GM10847 (cell line): Measurements from ENCODE around the gene SYNE1.

ENCODE experiments used
- POLR2A ChIP-seq: IDR thresholded peaks from 2 replicates; pipeline ENCODE4 v1.6.1; 2011; ENCODE audit not compliant: insufficient read length; ENCODE audit errors: extremely low read depth

The SYNE1 gene

DNA sequence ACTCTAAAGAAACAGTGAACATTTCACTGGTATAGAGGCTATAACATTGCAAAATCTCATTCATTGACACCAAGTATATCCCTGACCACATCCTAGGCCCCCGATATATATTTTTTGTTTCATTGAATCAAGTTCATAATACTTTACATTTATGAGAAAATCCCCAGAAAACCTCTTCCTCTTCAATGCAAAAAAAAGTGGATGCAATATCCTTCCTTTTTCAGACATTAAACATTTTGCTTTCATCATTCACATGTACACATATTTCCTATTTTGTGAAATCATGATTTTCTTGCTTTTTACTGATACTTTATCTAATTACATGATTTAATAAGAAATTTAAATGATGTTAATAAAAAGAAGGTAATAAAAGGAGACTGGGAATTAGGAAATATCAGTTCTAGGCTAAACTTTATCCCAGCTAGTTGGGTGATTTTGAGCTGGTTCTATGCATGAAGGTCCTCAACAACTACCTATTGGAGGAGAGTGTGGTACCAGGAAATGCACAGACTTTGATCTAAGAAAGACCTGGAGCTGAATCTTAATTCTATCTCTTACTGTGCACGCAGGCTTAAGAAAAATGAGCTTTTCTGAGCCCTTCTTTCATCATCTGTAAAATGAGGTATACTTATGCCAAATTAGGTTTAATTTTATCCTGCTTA lies 4.9 kb downstream of the SYNE1 start:
- TF ChIP-seq POLR2A: no peak

DNA sequence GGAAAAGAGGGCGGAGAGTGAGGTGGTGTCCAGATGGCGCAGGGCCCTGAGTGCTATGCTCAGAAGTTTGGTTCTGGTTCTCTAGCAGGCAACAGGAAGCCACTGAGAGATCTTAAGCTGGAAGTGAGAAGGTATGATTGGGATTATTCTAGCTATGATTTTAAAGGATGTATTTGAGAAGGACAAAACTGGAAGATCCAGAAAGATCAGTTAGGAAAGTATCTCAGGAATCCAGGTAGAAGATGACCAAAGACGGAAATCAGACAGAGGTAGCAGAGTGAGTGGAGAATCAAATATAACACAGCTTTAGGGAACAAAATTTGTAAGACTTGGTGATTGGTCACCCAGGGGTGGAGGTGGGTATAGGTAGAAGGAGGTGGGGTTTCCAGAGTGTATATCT lies 5.8 kb downstream of the SYNE1 start:
- TF ChIP-seq POLR2A: no peak

DNA sequence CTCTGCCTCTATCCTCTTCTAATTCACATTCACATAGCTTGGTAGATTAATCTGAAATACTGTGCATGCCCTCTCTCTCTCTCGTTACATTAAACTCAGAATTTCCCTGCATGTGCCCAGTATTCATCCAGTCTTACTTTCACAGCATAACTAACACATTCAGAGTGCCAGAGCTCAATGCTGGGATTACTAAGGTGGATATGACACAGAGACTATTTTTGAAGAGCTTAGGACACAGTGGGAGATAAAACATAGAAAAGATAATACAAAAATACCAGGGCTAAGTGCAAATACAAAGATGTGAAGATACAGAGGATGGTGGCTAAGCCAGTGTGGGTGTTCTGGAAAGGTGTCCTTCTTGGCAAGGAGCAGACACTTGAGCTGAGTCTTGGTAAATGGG lies 6.3 kb downstream of the SYNE1 start:
- no peak for TF ChIP-seq POLR2A

DNA sequence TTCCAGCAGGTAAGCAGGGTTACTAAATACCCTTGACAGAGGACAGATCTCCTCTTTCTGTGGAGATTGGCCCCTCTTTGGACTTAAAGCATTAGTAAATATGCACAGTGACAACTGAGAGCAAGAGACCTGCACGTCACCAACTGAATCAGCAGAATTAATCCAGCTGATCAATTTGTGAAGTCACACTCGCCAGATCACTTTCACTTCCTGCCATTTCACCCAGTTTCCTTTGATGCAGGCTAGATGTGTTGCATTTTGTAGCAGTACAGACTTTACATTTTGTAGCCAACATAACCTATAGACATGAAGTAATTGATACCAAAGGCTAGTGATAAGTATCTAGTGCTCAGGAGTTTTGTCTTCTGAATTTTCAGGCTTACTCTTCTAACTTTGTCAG lies 11.9 kb downstream of the SYNE1 start:
- no peak for TF ChIP-seq POLR2A

DNA sequence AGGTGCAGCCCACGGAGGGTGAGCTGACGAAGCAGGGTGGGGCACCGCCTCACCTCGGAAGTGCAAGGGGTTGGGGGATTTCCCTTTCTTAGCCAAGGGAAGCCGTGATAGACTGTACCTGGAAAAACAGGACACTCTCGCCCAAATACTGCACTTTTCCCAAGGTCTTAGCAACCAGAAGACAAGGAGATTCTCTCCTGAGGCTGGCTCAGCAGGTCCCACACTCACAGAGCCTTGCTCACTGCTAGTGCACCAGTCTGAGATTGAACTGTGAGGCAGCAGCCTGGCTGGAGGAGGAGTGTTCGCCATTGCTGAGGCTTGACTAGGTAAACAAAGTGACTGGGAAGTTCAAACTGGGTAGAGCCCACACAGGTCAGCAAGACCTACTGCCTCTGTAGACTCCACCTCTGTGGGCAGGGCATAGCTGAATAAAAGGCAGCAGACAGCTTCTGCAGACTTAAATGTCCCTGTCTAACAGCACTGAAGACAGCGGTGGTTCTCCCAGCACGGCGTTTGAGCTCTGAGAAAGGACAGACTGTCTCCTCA lies 28.0 kb downstream of the SYNE1 start:
- no peak for TF ChIP-seq POLR2A

DNA sequence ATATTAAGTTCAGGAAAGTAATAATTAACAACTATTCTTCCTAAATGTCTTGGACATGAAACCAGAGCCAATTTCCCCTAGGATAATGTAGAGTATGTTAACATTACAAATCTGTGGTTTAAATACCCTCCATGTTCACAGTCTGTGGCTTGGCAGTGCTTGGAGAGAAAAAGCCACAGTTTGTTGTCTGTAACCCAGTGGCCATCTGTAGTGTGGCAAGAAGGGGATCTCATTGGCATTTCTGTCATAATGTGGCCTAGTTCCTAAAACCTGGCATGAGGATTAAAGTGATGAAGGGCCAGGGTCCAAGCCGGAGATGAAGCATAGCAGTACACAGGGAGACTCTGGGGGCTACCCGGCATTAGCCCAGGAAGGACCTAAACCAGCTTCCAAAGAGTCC lies 31.2 kb downstream of the SYNE1 start:
- no peak for TF ChIP-seq POLR2A

DNA sequence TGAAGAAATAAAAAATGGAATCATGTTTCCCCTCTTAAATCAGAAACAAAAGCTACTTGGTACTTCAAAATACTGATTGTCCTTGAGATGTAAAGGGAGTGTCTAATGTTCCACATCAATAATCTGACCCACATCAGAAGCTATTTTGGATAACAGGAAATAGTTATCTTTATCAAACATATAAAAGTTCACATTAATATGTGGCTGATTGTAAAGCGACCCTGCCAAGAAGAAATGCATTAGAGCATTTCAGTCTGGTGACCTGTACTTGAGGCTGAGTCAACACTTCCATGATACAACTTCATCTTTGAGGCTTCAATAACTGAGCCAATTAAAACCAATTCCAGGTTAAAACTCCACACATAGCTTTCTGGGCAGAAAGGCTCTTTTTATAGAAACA lies 31.8 kb downstream of the SYNE1 start:
- TF ChIP-seq POLR2A: no peak

DNA sequence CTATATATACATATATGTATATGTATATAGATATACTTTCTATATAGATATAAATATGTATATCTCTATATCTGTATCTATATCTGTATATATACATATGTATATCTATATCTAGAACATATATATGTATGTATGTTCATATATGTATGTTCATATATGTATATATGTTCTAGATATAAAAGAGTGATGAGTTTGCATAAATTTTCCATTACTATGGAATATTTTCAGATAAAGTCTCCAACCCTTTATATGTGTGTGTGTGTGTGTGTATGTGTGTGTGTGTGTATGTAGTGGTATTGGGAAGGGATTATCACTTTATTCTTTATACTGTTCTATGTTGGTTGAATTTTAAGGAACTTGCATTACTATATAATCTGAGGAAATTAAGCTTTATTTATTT lies 33.3 kb downstream of the SYNE1 start:
- TF ChIP-seq POLR2A: no peak

DNA sequence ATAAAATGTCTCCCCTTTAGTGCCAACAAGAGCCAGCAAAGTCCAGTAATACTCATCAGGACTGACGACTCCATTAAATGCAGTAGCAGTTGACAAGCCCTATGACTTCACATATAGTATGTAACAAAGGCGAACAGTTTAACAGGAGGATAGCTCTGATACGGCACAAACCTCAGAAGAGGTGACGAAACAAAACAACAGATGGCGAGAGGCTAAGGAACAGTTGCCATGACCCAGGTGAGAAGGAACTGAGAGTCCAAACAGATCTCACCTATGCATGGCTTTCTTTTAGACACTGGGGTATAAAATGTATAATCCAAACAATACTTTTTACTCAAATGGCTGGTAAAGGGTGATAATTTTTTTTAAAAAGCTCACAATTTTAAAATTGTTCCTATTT lies 37.1 kb downstream of the SYNE1 start:
- no peak for TF ChIP-seq POLR2A

DNA sequence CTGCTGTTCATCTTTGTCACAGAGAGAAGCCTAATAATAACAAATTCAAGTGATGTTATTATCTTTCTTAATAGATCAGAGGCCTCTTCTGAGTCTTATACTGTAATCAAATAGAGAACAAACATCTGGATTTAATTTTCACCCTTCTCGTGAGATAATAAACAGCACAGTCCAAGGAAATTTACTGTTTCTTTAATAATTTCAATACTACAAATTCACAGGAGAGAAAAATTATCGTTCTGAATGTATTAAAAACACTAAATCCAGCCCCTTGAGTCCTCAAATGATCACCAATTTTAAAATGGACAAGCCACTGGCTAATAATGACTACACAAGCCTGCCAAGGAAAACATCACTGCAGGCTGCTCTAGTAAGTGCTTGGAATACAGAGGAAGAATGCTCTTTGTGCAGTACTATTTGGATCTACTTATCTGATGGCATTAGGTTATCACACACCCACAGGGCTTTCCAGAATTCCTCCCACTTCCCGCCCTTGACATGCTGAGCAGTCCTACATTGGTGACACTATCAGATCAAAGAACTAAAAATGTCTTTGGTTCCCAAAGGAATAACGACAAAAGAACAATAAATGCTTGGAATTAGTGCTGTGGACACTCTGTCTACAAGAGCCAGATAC lies 38.1 kb downstream of the SYNE1 start:
- TF ChIP-seq POLR2A: no peak

DNA sequence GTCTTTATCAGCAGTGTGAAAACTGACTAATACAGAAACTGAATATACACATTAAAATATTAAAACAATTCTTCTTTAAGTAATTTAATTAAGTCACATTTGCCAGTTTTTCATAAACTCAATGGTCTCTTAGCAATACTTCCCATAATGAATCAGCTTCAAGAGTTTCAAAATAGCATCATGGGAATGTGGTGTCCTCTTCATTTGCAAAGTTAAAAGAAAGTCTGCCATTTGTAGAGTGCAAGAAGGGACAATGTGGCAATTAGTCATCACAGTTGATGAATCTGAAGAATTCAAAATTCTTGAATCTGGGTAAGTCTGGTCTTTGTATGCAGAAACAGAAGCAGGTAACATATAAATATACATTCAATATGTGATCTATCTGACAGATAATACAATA lies 38.7 kb downstream of the SYNE1 start:
- no peak for TF ChIP-seq POLR2A

DNA sequence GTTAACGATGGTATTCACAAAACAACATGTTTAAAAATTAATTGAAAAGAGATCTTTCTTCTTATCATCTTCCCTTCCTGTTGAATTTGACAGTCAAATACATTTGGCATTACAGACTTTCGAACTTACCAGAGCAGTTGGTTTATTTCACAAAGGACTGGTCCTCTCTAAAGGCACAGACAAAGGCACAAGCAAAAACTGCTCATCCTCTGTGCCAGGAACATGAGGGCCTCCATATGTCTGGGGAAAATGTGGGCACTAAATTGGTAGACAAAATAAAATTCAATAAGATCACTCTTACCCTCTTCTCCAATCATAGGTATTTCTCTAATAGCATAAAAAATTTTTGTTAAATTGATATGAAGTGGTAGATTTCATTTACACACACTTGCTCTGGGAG lies 40.4 kb downstream of the SYNE1 start:
- TF ChIP-seq POLR2A: no peak

DNA sequence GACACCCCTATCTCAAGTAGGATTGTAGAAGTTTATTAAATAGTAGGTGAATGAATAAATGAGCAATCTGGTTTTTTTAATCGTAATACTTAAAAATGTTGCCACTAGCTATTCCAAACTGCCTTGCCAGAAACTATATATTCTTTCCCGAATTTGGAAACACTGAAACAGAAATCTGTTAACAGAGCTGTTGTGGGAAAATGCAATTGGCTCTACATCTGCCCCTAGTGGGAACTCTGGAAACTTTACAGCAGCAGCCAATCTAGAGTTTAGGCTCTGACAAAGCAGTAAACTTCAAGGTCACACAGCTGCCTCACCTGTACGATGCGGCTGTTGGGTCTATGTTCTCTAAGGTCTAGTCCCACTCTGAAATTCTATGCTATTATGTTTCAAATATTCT lies 41.7 kb downstream of the SYNE1 start:
- TF ChIP-seq POLR2A: no peak

DNA sequence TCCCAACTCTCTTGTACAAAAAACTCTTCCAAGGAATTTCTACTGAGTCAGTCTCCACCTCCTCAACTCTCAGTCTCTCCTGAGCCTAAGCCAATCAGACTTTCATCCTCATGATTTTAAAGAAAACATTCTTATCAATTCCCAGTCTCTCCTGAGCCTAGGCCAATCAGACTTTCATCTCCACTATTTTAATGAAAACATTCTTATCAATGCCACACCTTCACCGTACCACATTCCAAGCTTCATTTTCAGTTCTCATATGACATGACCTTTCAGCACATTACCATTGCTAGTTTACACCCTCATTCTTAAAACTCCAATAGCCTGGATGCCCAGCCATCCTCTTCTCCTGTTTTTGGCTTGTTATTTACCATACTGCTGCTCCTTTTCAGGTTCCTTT lies 42.5 kb downstream of the SYNE1 start:
- no peak for TF ChIP-seq POLR2A

DNA sequence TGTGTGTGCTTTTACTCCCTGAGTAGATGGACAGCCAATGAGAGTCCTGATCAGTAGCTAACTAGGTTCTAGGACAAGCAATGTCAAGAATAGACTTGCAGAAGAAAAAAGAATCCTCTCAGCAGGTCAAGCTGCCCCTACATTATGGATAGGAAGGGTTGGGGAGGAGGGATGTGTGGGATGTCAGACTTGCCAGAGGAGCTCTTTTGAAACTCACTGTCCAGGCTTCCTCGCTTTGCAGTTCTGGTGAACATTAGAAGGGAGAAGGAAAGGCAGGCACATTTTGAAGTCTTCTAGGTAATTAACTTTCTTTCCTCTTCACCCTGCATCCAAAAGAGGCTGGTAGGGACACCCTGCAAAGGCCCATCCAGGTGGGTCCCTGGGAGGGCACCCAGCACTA lies 48.7 kb downstream of the SYNE1 start:
- no peak for TF ChIP-seq POLR2A

DNA sequence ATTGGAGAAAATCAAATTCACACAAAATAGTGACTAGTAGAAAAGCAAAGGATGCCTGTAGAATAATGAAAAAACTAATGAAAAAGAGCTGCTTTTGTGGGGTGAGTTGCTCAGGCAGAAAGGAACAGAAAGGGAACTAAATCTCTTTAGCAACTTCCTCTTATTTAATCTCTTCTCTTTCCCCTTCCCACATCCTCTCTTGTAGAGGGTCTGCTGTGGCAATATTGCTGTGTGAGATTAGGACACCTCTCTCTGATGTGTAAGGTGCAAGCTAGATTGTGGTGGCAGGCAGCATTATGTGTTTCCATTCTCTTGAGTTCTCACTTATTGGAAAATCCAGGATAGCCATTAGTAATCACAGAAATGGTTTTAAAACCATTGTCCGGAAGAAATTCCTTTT lies 49.7 kb downstream of the SYNE1 start:
- no peak for TF ChIP-seq POLR2A

DNA sequence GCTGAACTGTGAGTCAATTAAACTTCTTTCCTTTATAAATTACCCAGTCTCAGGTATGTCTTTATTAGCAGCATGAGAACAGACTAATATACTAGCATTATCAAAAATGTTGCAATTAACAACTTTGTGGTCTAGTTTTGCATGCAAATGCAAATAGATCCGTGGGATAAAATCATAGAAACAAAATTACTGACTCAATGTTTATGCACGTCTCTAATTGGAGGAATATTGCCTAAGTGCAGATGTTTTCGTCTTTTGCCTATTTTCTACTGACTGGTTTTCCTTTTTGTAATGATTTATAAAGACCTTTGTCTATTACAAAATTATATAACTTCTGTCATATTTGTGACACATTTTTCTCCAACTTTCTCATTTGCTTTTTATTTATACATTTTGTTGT lies 51.9 kb downstream of the SYNE1 start:
- no peak for TF ChIP-seq POLR2A
